NOMO-1 treated with DMSO at 0.1 percent for 48 hours (cell line): ENCODE data around the gene RHOG.
A peak's percentile ranks its signal among the peaks of the same experiment; 100 is the strongest.

Source experiments
- DNase-seq: peaks from one replicate; lab custom pipeline; 2025; ENCODE audit not compliant: unreplicated experiment; lab: John Stamatoyannopoulos, UW

The RHOG gene

GRCh38 chr11:3860375-3860774 lies 19.6 kb upstream of the RHOG start:
- no peak for DNase-seq

DNA sequence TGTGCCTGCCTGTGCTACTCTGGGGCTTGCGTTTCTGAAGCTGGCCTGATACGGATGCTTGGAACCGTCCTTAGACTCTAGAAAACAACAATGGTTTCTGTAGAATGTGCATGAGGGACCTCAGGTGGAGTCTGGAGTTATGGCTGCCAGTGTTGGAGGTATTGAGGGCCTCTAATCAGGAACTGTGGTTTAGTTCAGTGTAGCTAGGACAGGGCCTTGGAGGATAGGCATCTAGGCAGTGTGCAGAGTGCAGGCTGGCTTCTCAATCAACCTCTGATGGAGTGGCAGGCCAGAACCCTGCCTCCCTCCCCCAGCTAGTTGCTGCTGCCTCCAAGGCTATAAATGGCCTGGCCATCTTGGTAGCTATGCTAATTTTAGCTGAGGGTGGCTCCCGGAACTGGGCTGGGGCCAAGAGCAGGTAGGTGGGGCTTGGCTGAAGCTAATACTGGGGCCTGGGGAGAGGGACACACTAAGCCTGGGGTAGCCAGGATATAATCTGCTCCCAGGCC lies 18.7 kb upstream of the RHOG start:
- DNase-seq = peak; percentile 18

DNA sequence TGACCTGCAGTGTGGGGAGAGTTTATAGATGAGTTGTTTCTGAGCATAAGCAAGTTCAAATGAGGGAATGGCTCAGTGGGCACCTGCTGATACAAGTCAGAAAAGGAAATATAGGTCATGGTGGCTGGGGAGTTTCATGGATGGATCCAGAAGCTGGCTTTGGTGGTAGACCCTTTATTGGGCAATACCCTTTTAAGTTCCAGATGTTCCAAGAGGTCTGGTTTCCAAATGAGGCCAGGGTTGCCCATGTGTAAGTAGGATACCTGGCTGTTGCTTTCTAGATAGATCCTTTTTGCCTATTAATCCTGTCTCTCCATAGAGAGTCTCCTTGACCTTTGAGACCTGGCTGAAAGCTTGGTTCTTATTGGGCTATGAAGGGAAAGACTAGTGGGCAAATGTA lies 16.9 kb upstream of the RHOG start:
- no peak for DNase-seq

DNA sequence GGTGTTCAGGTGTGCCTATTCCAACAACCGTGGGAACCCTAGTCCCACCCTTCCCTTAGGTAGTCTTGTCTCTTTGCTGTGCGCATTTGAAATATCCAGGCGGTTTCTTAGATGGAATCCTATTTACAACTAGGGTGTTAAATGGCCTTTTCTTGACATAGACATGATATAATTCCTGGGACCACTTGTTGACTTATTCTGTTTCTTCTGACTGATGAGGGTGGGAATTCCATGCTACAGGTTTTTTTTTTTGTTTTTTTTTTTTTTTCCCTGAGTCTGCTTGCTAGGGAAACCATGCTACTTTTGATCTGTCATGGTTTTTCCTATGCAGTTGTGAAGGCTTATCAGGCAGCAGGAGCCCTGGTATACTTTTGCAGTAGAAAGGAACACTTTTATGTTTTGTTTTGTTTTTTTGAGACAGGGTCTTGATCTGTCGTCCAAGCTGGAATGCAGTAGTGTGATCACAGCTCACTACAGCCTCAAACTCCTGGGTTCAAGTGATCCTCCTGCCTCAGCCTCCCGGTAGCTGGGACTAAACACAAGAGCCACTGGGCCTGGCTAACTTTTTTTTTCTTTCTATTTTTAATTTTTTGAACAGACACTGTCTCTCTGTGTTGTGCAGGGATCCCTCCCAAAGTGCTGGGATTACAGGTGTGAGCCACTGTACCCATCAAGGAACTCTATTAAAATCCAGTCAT lies 16.2 kb upstream of the RHOG start:
- DNase-seq = no peak

- peak; percentile 69 for DNase-seq
Measured at GRCh38 chr11:3855808-3856491, 15.2 kb upstream of the RHOG start.

GRCh38 chr11:3854977-3855807 lies 14.4 kb upstream of the RHOG start, which contains the start of gene STIM1:
TSS of gene STIM1 (plus strand) at chr11:3855664. CDS start at chr11:3856271, 607 bp downstream.
- DNase-seq = peak; percentile 94

- no peak for DNase-seq
Measured at GRCh38 chr11:3854660-3854976, 13.9 kb upstream of the RHOG start.

DNA sequence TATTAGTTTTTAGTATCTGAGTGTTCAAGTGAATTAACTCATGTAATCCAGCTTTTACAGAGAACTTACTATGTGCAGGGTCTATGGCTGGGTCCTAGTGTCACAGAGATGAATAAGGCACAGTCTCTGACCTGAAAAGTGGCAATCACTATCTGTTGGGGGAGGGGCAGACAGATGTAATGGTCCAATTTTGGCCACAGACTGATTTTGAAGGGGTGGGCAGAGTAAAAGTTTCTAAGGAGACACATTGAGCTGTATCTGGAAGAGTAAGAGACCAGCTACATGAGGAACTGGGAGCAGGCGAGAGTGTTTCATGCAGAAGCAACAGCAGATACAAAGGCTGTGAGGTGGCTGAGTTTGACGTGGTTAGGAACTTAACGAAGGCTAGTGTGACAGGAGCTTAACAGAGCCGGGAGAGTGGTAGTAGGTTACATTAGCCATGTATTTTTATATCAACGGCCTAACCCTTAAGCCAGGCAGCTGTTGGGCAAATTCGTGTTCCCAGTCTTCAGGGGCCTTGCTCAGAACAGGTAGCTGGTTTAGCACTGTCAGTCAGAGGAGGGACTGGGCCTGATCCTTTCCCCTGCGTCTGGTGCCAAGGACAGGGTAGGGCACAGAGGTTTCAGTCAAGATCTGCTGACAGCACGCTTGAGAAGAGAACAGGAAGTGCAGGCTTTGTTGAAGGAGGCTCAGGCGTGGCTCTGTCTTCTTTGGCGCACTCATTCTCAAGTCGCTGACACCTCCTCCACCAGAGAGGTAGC lies 13.3 kb upstream of the RHOG start:
- peak; percentile 83 for DNase-seq

GRCh38 chr11:3853545-3853842 lies 12.7 kb upstream of the RHOG start:
- no peak for DNase-seq

DNA sequence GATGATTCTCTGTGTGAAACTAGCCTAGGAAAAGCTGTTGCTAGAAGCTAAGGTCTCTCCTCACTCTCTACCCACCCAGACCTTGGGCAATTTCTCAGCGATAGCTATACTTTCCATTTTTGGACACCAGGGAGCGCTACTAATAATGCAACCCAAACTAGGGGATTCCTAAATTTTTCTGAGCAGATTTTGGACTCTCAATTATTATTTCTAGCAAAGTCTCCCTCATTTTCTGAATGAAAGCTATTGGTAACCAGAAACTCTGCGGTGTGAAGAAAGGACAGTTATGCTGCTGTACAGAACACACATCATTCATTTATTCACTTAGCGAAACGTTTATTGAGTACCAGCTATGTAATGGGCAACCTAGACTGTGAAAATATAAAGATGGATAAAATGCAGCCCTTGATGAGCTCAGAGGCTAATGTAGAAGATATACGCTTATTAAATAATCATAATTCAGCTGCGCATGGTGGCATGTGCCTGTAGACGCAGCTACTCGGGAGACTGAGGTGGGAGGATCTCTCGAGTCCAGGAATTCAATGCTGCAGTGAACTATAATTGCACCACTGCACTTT lies 8.6 kb upstream of the RHOG start:
- peak; percentile 53 for DNase-seq

DNA sequence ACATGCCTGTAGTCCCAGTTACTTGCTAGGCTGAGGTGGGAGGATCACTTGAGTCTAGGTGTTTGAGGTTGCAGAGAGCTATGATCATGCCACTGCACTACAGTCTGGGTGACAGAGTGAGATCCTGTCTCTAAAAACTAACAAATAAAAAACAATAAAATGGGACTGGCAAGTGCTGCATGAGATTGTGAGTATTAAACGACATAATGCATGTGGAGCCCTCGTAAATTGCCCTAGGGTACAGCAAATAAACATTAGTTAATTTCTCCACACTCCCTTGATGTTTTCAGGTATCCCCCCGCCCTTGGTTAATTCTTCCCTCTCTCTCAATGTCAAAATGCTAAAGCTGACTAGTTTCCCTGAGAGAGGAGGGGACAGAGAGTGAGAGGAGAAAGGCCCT lies 4.9 kb upstream of the RHOG start:
- no peak for DNase-seq

DNA sequence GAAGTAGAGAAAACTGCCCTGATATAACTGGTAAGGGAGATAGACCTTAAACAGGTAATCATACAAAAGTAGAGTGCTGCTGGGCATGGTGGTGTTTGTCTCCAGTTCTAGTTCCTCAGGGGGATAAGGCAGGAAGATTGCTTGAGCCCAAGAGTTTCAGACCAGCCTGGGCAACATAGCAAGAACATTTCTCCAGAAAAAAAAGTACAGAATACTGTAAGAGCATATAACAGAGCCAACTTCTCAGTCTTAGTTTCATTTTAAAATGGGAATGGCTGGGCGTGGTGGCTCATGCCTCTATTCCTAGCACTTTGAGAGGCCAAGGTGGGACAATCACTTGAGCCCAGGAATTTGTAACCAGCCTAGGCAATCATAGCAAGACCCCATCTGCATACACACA lies 4.5 kb upstream of the RHOG start:
- no peak for DNase-seq

GRCh38 chr11:3843326-3843725 lies 2.6 kb upstream of the RHOG start:
- DNase-seq = no peak

DNA sequence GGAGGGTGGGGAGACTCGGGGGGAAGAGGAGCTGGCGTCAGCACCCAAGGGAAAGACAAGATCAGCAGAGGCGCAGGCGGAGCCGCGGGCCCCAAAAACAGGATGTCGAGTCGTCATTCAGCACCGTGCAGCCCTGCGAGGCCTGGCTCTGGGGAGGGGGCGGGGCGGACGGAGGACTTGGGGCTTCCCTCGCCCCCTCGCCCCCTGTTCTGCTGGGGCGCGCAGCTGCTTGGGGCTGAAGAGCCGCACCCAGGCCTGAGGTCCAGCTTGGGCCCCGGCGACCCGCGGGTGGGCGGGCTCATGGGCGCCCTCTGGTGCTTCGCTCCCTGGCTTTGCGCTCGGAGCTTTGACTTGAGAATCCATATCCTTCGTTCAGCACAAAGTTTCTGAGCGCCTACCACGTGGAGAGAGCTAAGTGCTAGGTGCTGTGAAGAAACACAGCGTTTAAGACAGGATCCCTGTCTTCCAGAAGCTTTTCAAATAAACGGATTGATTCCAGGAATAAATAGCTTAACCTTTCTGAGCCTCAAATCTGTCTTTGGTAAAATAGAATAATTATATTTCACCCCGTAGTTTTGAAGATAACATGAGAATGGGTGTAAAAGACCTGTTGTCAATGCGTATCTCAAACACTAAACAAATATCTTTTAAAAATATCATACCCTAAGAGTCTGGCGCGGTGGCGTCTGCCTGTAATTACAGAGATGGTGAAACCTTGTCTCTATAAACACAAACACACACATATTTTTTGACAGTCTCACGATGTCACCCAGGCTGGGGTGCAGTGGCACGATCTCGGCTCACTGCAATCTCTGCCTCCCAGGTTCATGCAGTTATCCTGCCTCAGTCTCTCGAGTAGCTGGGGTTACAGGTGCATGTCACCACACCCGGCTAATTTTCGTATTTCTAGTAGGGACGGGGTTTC lies 929 bp upstream of the RHOG start:
- peak; percentile 94 for DNase-seq

DNA sequence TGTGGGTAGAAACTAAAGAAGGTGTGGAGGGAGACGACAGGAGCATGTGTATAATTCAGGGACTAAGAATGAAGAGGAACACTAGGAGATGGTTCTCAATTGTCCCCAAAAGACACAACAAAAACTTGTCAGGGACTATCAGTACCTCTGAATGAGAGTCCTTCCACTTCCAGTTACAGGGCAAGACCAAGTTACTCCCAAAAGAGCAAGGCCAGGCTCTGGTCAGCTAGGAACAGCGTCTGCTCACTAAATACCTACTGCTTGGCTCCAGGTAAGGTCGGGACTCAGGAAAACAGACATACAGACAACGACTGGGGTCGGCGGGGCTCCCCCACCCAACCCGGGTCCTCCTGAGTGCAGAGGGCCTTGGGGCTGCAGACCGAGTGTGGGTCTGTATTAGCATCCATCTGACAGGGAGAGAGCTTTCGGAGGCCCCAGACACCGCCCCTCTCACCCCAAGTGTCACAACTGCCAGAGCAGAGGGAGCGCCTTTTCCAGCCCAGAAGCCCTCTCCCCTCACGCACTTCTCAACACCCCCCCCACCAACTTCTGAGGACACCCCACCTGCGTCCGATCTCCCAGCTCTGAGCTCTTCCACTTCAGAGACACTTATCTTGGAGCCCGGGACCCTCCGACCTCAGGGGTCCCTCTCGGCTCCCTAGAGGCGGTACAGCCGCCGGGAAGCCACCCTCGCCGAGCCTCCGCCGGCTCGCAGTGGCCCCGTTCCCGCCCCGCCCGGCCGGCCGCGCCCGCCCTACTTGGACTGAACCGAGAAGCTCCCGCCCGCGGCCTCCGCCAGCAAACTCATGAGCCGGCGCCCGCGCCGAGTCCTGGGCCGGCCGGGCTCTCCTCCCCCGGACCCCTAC lies 522 bp downstream of the RHOG start:
- DNase-seq = peak; percentile 17

- DNase-seq = peak; percentile 69
Measured at GRCh38 chr11:3838504-3838903, 2.3 kb downstream of the RHOG start.

DNA sequence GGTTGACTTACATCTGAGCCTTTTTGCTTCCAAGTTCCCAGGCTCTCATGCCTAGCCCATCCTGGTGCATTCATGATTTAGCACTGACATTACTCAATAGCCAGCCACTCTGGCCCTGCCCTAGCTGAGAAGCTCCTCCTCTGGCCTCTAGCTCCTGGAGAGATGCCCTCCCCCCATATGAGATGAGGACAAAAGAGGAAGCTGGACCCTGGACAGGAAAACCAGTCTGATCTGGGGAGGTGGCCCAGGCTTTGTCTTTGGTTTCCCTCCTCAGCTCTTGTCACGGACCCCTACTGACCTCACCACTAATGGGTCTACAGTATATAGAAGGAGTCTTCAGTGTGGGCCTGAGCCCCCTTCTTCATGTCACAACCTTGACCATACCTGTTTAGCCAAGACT lies 3.0 kb downstream of the RHOG start:
- peak; percentile 97 for DNase-seq

DNA sequence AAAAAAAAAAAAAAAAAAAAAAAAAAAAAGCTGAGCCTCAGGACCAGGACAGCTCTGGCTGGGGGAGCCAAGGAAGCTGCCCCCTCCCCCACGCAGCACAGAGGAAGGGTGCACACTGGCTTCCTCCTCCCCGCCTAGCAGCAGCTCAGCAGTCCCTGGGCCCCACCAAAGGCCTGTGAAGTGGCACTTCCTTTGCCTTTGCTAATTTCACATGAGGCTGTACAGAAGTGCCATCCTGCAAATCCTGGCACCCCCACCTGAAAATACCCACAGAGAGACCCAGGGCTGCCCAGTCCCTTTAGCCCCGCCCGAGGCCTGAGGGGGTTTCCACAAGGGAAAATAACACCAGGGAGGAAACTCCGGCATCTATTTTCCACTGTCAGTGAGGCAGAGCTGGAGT lies 3.9 kb downstream of the RHOG start:
- peak; percentile 38 for DNase-seq

GRCh38 chr11:3835751-3836150 lies 5.0 kb downstream of the RHOG start:
- no peak for DNase-seq
